Ramos (cell line): Measurements from ENCODE around the gene IFFO2.

Experiments used
- in situ Hi-C: fragments of 300-500 bp; cut with MboI; formaldehyde crosslinking; loops from one replicate; pipeline ENCODE4 v1.14.3; 2022; ENCODE audit warnings: low sequenced_read_pairs; ENCODE audit not compliant: unreplicated experiment

The IFFO2 gene

GRCh38 chr1:18973446-18973955 lies 17.0 kb upstream of the IFFO2 start:
- in situ Hi-C loops, result no loop called here

DNA sequence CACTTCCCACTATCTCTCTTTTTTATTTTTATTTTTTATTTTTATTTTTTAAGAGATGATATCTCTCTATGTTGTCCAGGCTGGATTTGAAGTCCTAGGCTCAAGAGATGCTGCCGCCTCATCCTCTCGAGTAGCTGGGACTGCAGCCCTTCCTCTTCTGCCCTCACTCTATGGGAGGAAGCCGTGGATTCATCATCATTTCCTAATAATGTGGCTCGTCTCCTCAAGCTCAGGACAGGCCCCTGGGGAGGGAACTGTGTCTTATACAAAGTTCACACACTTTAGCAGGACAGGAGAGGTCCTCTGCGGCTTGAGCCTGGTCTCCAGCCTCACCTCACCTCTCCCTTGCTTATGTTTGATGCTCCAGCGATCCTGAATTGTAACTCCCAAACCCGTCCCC lies 16.5 kb upstream of the IFFO2 start:
- in situ Hi-C loops, result no loop called here

DNA sequence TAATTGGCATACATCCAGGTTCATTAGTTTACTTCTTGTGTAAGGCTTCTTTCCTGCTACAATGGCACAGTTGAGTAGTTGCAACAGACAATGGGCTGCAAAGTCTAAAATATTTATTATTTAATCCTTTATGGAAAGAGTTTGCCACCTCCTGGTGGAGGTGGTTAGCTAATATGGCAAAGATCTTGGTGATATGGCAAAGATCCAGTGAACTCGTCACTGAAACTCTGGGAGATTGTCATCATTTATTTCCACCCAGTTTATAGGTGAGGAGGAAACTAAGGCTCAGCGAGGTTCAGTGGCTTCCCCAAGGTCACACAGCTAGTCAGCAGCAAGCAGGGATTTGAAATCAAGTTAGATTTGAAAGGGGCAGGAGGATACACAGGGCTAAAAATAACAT lies 16.1 kb upstream of the IFFO2 start:
- in situ Hi-C loops, result no loop called here

- in situ Hi-C loops, result no loop called here
Measured at GRCh38 chr1:18970762-18971161, 14.3 kb upstream of the IFFO2 start.

GRCh38 chr1:18970358-18970757 lies 13.9 kb upstream of the IFFO2 start:
- in situ Hi-C loops, result no loop called here

DNA sequence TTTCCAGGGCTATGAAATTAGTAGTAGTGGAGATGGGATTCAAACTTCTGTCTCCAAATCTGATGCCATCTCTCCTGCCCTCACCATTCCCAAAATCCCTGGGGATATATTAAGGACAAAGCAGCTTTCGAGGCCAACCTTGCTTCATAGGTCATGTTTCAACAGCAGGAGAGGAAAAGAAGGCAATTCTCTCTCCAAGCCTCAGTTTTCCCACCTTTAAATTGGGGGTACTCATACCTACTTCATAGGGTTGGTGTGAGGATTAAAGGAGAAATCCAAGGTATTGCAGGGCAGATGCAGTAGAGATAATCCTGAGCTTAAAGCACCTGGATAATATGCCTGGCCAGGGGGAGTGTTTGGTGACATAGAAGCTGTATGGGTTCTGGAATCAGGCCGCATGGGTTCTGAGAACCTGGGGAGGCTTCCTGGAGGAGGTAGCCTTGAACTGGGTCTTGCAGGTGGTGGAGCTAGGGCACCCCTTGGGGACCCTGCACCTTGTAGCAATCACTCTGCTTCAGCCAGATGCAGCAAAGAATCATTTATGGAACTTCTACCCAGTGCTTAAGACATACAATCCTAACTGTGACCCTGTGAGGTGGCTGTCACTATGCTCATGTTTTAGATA lies 10.7 kb upstream of the IFFO2 start:
- in situ Hi-C loops, result no loop called here

DNA sequence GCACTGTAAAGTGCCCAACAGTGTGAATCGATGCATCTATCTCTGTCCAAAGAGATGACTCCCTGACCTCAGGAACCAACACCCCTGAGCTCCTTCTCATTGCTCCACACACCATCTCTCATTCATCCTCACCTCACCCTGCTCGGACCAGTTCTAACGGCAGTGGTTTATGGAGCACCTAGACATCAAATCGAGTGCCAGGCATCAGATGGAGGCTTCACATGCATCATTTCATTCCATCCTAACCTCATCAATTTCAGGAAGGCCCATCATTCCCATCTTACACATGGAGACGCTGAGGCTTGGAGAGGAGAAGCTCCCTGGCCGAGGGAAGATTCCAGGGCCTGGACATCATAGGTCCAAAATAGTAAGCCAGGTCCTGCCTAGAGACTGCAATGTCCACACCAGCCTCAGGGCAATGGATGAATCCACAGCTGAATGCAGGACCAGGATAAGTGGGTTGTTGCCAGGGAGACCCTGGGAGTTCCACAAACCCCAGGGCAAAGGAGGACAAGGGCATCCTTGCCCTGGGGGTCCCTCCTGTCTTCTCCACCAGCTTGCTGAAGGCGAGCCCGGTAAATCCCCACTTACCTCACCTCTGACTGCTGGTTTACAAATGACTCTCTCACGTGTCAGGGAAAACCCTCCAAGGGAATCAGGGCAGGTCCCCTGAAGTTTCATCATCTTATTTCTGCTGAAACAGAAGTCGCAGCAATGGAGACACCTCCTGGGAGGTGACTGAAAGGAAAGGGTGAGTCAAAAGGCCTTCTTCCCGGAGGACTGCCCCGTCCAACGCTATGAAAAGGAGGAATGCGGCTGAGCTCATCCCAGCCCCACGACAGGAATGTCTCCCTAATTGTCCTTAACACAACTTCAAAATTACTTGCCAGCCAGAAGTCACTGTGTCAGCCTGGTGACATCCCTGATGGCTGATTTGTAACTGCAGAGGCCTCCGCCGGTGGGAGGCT lies 9.0 kb upstream of the IFFO2 start:
- in situ Hi-C loops, result no loop called here

DNA sequence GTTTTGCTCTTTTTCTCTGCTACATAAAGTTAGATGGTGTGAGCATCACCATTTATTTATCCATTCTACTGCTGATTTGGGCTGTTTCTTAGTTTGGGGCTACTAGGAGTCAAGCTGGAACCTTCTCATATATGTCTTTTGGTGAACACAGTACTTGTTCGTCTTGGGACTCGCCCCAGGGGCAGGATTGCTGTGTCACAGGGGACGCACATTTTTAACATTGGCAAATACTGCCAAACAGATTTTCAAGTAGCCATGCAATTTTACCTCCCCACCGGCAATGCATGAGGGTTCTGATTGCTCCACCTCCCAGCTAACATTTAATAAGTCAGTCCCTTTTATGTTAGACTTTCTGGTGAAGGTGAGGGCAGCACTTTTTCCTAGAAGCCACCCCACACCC lies 7.5 kb upstream of the IFFO2 start:
- in situ Hi-C loops, result no loop called here

DNA sequence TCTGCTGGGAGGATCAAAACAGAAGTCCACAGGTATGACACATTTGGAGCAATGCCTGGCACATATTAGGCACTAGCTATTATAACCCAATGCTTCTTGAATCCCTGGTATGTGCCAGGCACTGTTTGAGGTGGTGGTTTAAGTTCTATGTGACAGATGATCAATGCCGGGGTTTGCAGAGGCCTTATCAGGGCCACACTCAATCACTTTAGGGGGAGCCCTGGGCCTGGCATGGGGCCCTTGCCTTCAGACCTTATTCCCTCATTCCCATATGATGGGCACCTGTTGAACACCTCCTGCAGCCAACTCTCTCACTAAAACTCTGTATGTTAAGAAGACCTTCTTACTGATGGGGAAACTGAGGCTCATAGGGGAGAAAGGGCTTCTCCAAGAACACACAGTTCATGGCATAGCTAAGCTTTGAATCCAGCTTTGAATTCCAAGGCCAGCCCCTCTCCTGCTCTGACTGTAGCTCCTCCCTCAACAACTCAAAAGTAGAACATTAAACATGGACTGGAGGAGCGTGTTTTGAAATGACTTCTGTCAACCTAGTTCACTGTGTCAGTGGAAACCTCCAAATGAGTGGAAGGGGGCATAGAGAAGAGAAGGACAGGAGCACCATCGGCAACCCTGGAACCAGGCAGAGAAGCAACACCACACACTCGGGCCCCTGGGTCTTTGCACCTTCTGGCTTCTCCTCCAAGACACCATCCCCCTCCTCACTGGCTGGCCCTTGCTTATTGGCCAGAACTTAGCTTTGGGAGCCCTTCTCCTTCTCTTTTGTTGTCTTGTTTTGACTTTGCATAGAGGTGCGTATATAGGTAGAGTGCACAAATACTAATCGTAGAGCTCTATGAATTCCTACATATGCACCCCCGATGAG lies 6.6 kb upstream of the IFFO2 start:
- in situ Hi-C loops, result no loop called here

- in situ Hi-C loops, result no loop called here
Measured at GRCh38 chr1:18962121-18962721, 5.7 kb upstream of the IFFO2 start.

- in situ Hi-C loops, result no loop called here
Measured at GRCh38 chr1:18960821-18961220, 4.3 kb upstream of the IFFO2 start.

- in situ Hi-C loops, result no loop called here
Measured at GRCh38 chr1:18960409-18960808, 3.9 kb upstream of the IFFO2 start.

GRCh38 chr1:18959591-18959990 lies 3.1 kb upstream of the IFFO2 start:
- in situ Hi-C loops, result no loop called here

DNA sequence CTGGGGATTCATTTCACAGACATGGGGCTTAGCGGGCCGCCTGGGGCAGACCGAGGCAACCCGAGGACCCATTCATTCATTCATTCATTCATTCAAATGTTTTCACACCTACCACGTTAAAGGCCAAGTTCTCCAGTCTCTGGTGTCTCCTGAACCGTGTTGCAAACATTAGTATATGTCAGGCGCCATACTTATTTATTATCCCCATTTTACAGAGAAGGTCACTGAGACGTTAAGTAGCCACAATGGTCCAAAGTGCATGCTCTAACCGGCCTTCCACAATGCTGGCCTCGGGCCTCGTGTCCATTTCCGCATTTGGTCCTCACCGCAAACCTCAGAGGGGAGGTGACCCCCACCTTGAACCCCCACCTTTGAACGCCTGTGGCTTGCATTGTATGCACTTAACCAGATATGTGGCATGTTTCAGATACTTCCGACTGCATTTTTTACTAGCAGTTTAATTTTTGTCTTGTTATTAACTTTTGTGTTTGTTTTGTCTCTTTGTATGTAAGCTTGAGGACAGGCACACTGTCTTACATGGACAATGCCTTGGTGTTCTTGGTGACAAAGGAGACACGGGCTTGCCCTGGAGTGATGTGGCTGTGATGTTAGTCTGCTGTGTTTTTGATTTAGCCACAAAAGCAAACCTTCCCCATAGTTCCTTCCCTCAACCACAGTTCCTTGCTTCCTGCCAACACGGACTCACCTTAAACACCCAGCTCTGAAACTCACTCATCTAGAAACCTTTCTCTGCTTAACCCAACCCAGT lies 1.2 kb upstream of the IFFO2 start:
- in situ Hi-C loops, result no loop called here

DNA sequence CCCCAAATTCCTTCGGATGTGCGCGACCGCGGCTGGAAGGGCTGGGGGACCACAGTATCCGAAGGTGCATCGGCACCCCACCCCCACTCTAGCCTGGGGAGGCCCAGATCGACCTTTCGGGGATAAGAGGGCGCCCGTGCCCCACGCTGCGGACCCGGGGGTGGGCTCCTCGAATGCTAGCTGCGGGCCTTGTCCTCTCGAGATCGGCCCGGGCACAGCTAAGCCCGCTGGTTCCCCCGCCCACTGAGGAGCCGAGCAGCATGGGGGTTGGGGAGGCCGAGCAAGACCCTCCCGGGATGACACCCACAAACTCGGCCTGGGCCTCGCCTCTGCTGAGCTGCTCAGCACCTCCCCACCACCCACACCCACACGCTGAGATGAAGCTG lies 653 bp upstream of the IFFO2 start:
- in situ Hi-C loops, result no loop called here

GRCh38 chr1:18955441-18956192 lies 859 bp downstream of the IFFO2 start:
- in situ Hi-C loops, result no loop called here

GRCh38 chr1:18955131-18955440 lies 1.4 kb downstream of the IFFO2 start:
- in situ Hi-C loops, result no loop called here

GRCh38 chr1:18954270-18955071 lies 2.0 kb downstream of the IFFO2 start:
- in situ Hi-C loops, result no loop called here
